Lower lobe of right lung (tissue), 2 donors: Measurements from ENCODE around the gene GSTM4. TPM values are rescaled to one million over a fixed set of nuclear protein-coding genes. Genes with fewer than 3 reads are reported as not detected.
"Not testable (repeated sequence)": the region's sequence is repeated elsewhere in the genome, so short reads cannot be mapped to it uniquely, and the experiment has no call there.

Source experiments
- ATAC-seq, 2 donors: fragments of 200-7000 bp; cut with Tn5 transposase; one replicate each; pipeline ENCODE4 v1.9.1; 2020 to 2022; ENCODE audit warnings: mild to moderate bottlenecking in 2 of 2, moderate library complexity in 2 of 2
- DNase-seq: peaks from one replicate; pipeline ENCODE4 v3.0.0-alpha.2; 2020
- H3K27ac ChIP-seq: fragments of 200-600 bp; one replicate; pipeline ENCODE4 v1.8.0; 2022
- H3K27me3 ChIP-seq: fragments of 200-600 bp; one replicate; pipeline ENCODE4 v1.8.0; 2022; ENCODE audit warnings: low read depth
- H3K36me3 ChIP-seq: fragments of 200-600 bp; one replicate; pipeline ENCODE4 v1.8.0; 2022; ENCODE audit warnings: mild to moderate bottlenecking
- H3K4me1 ChIP-seq: fragments of 200-600 bp; one replicate; pipeline ENCODE4 v1.8.0; 2022
- H3K4me3 ChIP-seq: fragments of 200-600 bp; one replicate; pipeline ENCODE4 v1.8.0; 2022; ENCODE audit warnings: mild to moderate bottlenecking
- H3K9me3 ChIP-seq: fragments of 200-600 bp; one replicate; pipeline ENCODE4 v1.8.0; 2022
- intact Hi-C: fragments of 100-400 bp; cut with DNase I; formaldehyde crosslinking; loops from one replicate; pipeline ENCODE4 v1.11.0; 2022
- total RNA-seq: library from RNA; stranded (reverse); fragmentation: NEBNext Ultra II Directional; extraction: Animal tissue kit (Norgen Biotek cat#: 25700); gene quantifications from one replicate; pipeline ENCODE4 v1.2.1, GENCODE V29; 2021
- TF ChIP-seq, protein P1 (sequence below): fragments of 200-600 bp; IDR thresholded peaks from one replicate; pipeline ENCODE4 v1.8.0; 2022; ENCODE audit warnings: antibody characterized with exemption, mild to moderate bottlenecking
- donor health status: DM: no; HTN: yes; CAD: no; lungs with severe emphysema.

Gene GSTM4
- total RNA-seq, 1 donor from 2014 or later = 15.7 TPM

DNA sequence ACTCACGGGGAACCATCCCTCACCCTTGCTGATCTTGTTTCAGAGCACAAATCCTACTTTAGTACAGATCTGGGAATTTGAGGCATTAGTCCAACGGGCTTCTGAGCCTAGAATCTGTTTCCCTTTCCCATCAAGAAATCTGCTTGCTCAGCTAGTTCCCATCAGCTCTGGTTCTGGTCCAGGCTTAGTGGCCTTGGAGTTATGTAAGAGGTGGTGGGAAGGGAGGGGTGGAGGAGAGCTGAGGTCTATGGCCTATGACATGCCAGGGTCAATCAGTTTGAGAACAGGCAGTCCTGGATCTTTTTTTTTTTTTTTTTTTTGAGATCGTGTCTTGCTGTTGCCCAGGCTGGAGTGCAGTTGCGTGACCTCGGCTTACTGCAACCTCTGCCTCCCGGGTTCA, 35.9 kb downstream of the GSTM4 start:
- Histone ChIP-seq H3K4me3 (no peak overlapping the region), H3K27ac (no peak overlapping the region), H3K9me3 (no peaks in the 10 kb centered on the region), H3K27me3 (no peaks in the 10 kb centered on the region), H3K4me1 (no peaks in the 10 kb centered on the region), H3K36me3 (no peaks in the 10 kb centered on the region)
- ATAC-seq (no peak), DNase-seq (no peak)
- TF ChIP-seq, protein P1, sequence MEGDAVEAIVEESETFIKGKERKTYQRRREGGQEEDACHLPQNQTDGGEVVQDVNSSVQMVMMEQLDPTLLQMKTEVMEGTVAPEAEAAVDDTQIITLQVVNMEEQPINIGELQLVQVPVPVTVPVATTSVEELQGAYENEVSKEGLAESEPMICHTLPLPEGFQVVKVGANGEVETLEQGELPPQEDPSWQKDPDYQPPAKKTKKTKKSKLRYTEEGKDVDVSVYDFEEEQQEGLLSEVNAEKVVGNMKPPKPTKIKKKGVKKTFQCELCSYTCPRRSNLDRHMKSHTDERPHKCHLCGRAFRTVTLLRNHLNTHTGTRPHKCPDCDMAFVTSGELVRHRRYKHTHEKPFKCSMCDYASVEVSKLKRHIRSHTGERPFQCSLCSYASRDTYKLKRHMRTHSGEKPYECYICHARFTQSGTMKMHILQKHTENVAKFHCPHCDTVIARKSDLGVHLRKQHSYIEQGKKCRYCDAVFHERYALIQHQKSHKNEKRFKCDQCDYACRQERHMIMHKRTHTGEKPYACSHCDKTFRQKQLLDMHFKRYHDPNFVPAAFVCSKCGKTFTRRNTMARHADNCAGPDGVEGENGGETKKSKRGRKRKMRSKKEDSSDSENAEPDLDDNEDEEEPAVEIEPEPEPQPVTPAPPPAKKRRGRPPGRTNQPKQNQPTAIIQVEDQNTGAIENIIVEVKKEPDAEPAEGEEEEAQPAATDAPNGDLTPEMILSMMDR = no peak
- intact Hi-C loops = no loop called here

DNA sequence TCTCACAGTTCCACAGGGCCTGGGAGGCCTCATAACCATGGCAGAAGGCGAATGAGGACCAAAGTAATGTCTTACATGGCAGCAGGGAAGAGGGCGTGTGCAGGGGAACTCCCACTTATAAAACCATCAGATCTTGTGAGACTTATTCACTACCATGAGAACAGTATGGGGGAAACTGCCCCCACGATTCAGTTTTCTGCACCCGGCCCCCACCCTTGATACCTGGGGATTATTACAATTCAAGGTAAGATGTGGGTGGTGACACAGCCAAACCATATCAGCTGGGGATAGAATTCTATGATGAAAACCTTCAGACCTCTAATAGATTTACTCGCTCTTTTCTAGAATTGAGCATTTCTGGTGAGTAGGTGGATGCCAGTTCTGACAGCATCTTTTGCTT, 38.5 kb downstream of the GSTM4 start:
- H3K4me1 ChIP-seq, intact Hi-C loops, H3K27me3 ChIP-seq, H3K4me3 ChIP-seq, DNase-seq, H3K27ac ChIP-seq, H3K36me3 ChIP-seq, ATAC-seq, H3K9me3 ChIP-seq: not testable (repeated sequence)

DNA sequence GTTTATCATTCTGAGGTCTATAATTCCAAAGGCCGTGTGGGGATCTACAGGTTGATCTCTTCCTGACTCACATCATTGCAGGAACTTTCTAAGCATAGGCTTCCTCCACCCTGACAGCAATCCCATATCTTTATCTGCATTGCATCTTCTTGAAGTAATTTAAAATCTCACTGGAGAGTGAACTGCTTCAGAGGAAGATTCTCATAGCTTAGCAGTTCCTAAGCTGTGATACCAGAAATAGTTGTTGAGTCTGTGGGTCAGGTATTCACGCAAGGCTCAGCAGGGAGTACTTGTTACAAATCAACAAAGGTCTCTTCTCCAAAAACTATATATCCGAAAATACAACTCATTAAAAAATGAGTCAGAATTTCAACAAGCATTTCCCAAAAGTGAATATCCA, 39.2 kb downstream of the GSTM4 start:
- H3K4me1 ChIP-seq, DNase-seq, H3K27me3 ChIP-seq, intact Hi-C loops, H3K9me3 ChIP-seq, ATAC-seq, H3K36me3 ChIP-seq, H3K27ac ChIP-seq, H3K4me3 ChIP-seq: not testable (repeated sequence)

DNA sequence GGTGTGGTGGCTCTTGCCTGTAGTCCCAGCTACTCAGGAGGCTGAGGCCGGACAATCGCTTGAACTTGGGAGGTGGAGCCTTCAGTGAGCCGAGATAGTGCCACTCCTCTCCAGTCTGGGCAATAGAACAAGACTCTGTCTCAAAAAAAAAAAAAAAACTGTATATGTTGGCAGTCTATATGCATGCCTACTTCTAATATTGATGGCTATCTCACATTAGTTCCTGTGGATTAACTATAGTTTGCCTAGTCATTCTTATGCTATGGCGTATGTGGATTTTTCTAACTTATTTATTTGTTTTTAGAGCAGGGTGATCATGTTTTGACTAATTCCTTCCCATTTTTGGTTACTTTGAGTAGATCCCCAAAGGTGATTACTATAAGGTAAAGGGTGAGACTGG, 41.2 kb downstream of the GSTM4 start:
- no peaks in the 10 kb centered on the region for H3K36me3 ChIP-seq
- H3K27ac ChIP-seq = no peak overlapping the region
- H3K27me3 ChIP-seq = no peaks in the 10 kb centered on the region
- H3K9me3 ChIP-seq = no peaks in the 10 kb centered on the region
- TF ChIP-seq, protein P1 = no peak
- no peak overlapping the region for H3K4me3 ChIP-seq
- no peaks in the 10 kb centered on the region for H3K4me1 ChIP-seq
- DNase-seq (no peak), ATAC-seq (no peak)
- intact Hi-C loops = no loop called here

DNA sequence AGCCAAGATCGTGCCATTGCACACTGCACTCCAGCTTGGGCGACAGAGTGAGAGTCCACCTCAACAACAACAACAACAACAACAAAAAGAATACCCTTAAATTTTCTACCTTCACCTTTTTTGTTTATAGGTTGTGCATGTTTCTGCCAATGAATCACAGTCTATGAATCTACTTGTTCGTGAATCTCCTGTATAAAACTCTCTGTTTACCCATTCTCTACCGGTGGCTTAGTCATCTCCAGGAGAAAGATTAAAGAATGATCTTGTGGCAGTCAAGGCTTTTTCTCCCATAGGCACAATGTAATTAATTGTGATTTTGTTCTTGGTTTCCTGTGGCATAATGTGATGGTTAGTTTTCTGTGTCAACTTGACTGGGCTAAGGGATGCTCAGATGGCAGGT, 42.0 kb downstream of the GSTM4 start:
- not testable (repeated sequence) for DNase-seq, H3K9me3 ChIP-seq

DNA sequence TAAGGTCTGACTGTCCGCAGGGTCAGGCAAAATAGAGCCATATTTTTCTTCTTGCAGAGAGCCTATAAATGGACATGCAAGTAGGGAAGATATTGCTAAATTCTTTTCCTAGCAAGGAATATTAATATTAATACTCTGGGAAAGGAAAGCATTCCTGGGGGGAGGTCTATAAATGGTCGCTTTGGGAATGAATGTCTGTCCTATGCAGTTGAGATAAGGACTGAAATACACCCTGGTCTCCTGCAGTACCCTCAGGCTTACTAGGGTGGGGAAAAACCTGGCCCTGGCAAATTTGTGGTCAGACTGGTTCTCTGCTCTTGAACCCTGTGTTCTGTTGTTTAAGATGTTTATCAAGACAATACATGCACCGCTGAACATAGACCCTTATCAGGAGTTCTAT, 47.0 kb downstream of the GSTM4 start:
- intact Hi-C loops, DNase-seq, ATAC-seq, H3K4me1 ChIP-seq, H3K4me3 ChIP-seq, H3K9me3 ChIP-seq, H3K36me3 ChIP-seq, H3K27ac ChIP-seq, H3K27me3 ChIP-seq: not testable (repeated sequence)

More for the DNA sequence above, 42.0 kb downstream of the GSTM4 start:
- H3K4me3 ChIP-seq, ATAC-seq, H3K27me3 ChIP-seq, H3K4me1 ChIP-seq, H3K36me3 ChIP-seq, intact Hi-C loops, H3K27ac ChIP-seq: not testable (repeated sequence)

DNA sequence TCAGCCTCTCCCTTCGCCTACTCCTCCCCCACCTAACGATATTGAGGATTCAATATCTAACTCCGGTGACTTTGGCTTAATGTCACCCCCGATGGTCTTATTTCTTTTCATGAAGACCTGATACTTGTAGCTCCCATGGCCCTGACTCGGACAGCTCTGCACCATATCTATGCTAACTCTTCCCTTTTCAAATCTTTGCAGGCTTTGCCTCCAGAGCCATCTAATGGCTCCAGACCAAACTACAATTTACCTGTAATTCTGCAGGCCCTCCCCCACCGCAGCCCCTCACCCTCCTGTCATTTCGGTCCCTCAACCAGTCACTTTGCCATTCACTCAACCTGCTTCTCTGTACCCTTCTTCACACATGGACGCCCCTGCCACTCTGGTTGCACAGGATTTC, 48.3 kb downstream of the GSTM4 start:
- TF ChIP-seq, protein P1 = no peak
- DNase-seq = no peak
- intact Hi-C loops = no loop called here

DNA sequence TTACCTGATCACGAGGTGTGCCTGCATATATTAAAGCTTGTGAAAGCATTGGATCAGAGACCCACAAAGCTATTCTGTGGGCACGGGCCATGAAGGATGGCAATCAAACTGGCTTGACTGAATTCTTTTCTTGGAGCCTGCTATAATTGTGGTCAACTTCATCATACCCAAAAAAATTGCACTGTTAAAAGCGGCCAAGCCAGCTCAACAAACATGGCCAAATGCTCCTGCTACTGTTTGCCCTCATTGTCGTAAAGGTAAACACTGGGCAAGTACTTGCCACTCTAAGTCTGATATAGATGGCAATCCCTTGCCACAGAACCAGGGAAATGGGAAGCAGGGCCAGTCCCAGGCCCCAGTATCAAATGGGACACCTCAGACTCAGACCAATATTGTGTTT, 49.5 kb downstream of the GSTM4 start:
- no peak for ATAC-seq

More for the DNA sequence above, 48.3 kb downstream of the GSTM4 start:
- Histone ChIP-seq H3K27ac (no peak overlapping the region), H3K4me3 (no peak overlapping the region), H3K27me3 (no peaks in the 10 kb centered on the region), H3K36me3 (no peaks in the 10 kb centered on the region), H3K4me1 (no peaks in the 10 kb centered on the region), H3K9me3 (peaks cover 5% of the 10 kb centered on the region)
- ATAC-seq = no peak

DNA sequence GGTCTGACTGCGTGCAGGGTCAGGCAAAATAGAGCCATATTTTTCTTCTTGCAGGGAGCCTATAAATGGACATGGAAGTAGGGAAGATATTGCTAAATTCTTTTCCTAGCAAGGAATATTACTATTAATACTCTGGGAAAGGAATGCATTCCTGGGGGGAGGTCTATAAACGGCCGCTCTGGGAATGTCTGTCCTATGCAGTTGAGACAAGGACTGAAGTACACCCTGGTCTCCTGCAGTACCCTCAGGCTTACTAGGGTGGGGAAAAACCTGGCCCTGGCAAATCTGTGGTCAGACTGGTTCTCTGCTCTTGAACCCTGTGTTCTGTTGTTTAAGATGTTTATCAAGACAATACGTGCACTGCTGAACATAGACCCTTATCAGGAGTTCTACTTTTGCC, 53.0 kb downstream of the GSTM4 start:
- H3K27me3 ChIP-seq, DNase-seq, H3K36me3 ChIP-seq, intact Hi-C loops, H3K9me3 ChIP-seq, H3K27ac ChIP-seq, ATAC-seq, H3K4me3 ChIP-seq, H3K4me1 ChIP-seq: not testable (repeated sequence)

More for the DNA sequence above, 49.5 kb downstream of the GSTM4 start:
- intact Hi-C loops = no loop called here
- Histone ChIP-seq H3K36me3 (no peaks in the 10 kb centered on the region), H3K4me3 (no peak overlapping the region), H3K9me3 (peaks cover 9% of the 10 kb centered on the region), H3K27me3 (no peaks in the 10 kb centered on the region), H3K4me1 (no peaks in the 10 kb centered on the region), H3K27ac (no peak overlapping the region)
- TF ChIP-seq, protein P1 = no peak
- DNase-seq = no peak

DNA sequence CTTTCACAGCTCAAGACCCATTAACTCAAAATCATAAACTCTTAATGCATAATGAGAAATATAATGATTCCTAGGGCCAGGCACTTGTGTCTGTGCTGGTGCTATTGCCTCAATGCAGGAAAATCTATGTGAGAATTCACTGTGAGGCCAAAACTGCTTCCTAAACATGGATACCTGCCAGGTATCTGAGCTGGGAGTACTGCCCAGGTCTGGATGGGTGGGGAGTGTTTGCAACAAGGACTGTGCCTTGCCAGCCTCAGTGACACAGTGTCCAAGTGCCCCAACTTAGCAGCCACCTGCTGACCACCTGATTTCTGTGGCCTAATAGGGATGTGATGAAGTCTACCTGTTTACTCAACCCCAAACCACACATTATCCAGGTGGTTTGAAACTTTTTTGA, 53.9 kb downstream of the GSTM4 start:
- not testable (repeated sequence) for ATAC-seq, DNase-seq

More for the DNA sequence above, 53.9 kb downstream of the GSTM4 start:
- H3K36me3 ChIP-seq, H3K27ac ChIP-seq, H3K4me1 ChIP-seq, intact Hi-C loops, H3K9me3 ChIP-seq, H3K27me3 ChIP-seq, H3K4me3 ChIP-seq: not testable (repeated sequence)
